H1 (cell line): Measurements from ENCODE around the gene CREB3L4. TPM values are rescaled to one million over a fixed set of nuclear protein-coding genes. Genes with fewer than 3 reads are reported as not detected.
A peak's percentile ranks its signal among the peaks of the same experiment; 100 is the strongest.

Source experiments
- BACH1 ChIP-seq: IDR thresholded peaks from 2 replicates; pipeline ENCODE4 v1.6.1; 2012; ENCODE audit warnings: low read length, improper control_type of control experiment
- CEBPB ChIP-seq: IDR thresholded peaks from 2 replicates; pipeline ENCODE4 v1.6.1; 2012; ENCODE audit warnings: low read depth, low read length
- CHD1 ChIP-seq: IDR thresholded peaks from 2 replicates; pipeline ENCODE4 v1.6.1; 2012; ENCODE audit warnings: low read depth, low read length, improper control_type of control experiment
- CREB1 ChIP-seq: IDR thresholded peaks from 2 replicates; pipeline ENCODE4 v1.6.1; 2012; ENCODE audit warnings: inconsistent platforms
- HDAC2 ChIP-seq, 2 experiments: fragments of 300-600 bp in 1 of 2; sonication (generic) in 1 of 2; IDR thresholded peaks; 2 replicates each; pipeline ENCODE4 v1.6.1; 2011 to 2012; ENCODE audit warnings: low read depth in 2 of 2, low read length in 2 of 2, mild to moderate bottlenecking in 2 of 2, moderate library complexity in 2 of 2, borderline replicate concordance in 1 of 2, inconsistent platforms in 1 of 2
- JUN ChIP-seq: IDR thresholded peaks from 2 replicates; pipeline ENCODE4 v1.6.1; 2011; ENCODE audit warnings: low read depth, mild to moderate bottlenecking, improper control_type of control experiment, low read length
- KDM1A ChIP-seq: fragments of 200-600, 300-600 bp; sonication (generic); IDR thresholded peaks from 2 replicates; pipeline ENCODE4 v1.7.1; 2016; ENCODE audit warnings: mild to moderate bottlenecking, low read length, borderline replicate concordance
- NANOG ChIP-seq: IDR thresholded peaks from 2 replicates; pipeline ENCODE4 v1.6.1; 2011; ENCODE audit warnings: low read length, low read depth, mild to moderate bottlenecking, inconsistent platforms; ENCODE audit not compliant: insufficient read depth, poor library complexity, severe bottlenecking
- PHF8 ChIP-seq: fragments of 200-600 bp; sonication (generic); conservative IDR thresholded peaks from 2 replicates; pipeline ENCODE4 v1.7.1; 2012; ENCODE audit warnings: low read depth, mild to moderate bottlenecking, inconsistent platforms, low read length, moderate library complexity
- POLR2A ChIP-seq, 2 experiments: IDR thresholded peaks; 1 replicate in 1 of 2; 2 replicates in 1 of 2; pipeline ENCODE4 v1.6.1; 2011; ENCODE audit warnings: low read depth in 2 of 2, low read length in 2 of 2, mild to moderate bottlenecking in 2 of 2; ENCODE audit errors: control extremely low read depth in 1 of 2
- RAD21 ChIP-seq, 2 experiments: IDR thresholded peaks in 1 of 2; conservative IDR thresholded peaks in 1 of 2; 2 replicates each; pipeline ENCODE4 v1.6.1; 2011; ENCODE audit warnings: low read depth in 2 of 2, low read length in 2 of 2, improper control_type of control experiment in 1 of 2, inconsistent platforms in 1 of 2, mild to moderate bottlenecking in 1 of 2, moderate library complexity in 1 of 2
- SIN3A ChIP-seq, 2 experiments: IDR thresholded peaks in 1 of 2; conservative IDR thresholded peaks in 1 of 2; 2 replicates each; pipeline ENCODE4 v1.6.1; 2011 to 2012; ENCODE audit warnings: low read length in 2 of 2, improper control_type of control experiment in 1 of 2, low read depth in 1 of 2, mild to moderate bottlenecking in 1 of 2
- SUZ12 ChIP-seq: fragments of 200-600 bp; sonication (generic); IDR thresholded peaks from 2 replicates; pipeline ENCODE4 v1.6.1; 2012; ENCODE audit warnings: mild to moderate bottlenecking, inconsistent platforms, low read length, moderate library complexity, mixed read lengths
- TAF1 ChIP-seq: IDR thresholded peaks from 2 replicates; pipeline ENCODE4 v1.6.1; 2011; ENCODE audit warnings: mild to moderate bottlenecking, low read depth, low read length
- TCF12 ChIP-seq: IDR thresholded peaks from 2 replicates; pipeline ENCODE4 v1.6.1; 2011; ENCODE audit warnings: low read depth, mild to moderate bottlenecking, low read length
- TEAD4 ChIP-seq: IDR thresholded peaks from 2 replicates; pipeline ENCODE4 v1.6.1; 2012; ENCODE audit warnings: low read depth, low read length, inconsistent platforms, mixed read lengths
- polyA plus RNA-seq, 7 experiments: library from polyadenylated mRNA; depleted of rRNA in 3 of 7; stranded (reverse) in 5 of 7; unstranded in 2 of 7; fragments of >200 nt in 5 of 7; fragments of 200-250 nt in 2 of 7; gene quantifications; 1 replicate in 5 of 7; 2 replicates in 1 of 7; 4 replicates in 1 of 7; pipeline versions ENCODE4 v1.2.1 to v1.2.3, GENCODE V29; 2011 to 2013; ENCODE audit warnings: missing spikeins in 2 of 7, mixed read lengths in 2 of 7
- total RNA-seq: library from RNA; stranded (reverse); fragmentation: NEBNext Ultra II Directional; extraction: Animal tissue kit (Norgen Biotek cat#: 25700); gene quantifications from 2 replicates; pipeline ENCODE4 v1.2.1, GENCODE V29; 2021

The CREB3L4 gene
- total and polyA plus RNA-seq, 2 of the 8 experiments (the other 6 are each of a cell fraction or from before 2014, with no cell fraction given): 34.4 to 54.0 TPM

GRCh38 chr1:153990468-153991150, 22.9 kb downstream of the CREB3L4 start, which contains the start of gene RPS27 (continued):
- TF ChIP-seq CHD1: peak; percentile 85
- TF ChIP-seq HDAC2 (IDR thresholded peaks at IDR 0.05; ENCODE audit: borderline replicate concordance in 1 of 2, low read depth in 2 of 2, low read length in 2 of 2): peak in 1 of 2 experiments; percentile 65; a peak in 1 of 4 replicates
- TF ChIP-seq KDM1A: no peak
- no peak for TF ChIP-seq SUZ12
- no peak for TF ChIP-seq NANOG
- peak; percentile 99 for TF ChIP-seq PHF8
- TF ChIP-seq RAD21 (IDR thresholded peaks at IDR 0.05 in 1 of 2, conservative IDR thresholded peaks at IDR 0.05 in 1 of 2; ENCODE audit: low read depth in 2 of 2, low read length in 2 of 2): no peak
- TF ChIP-seq TAF1: peak; percentile 100
- peak; percentile 100 for TF ChIP-seq POLR2A (IDR thresholded peaks at IDR 0.05; ENCODE audit: control extremely low read depth in 1 of 2, low read depth in 2 of 2, low read length in 2 of 2)
- TF ChIP-seq CREB1: peak; percentile 94
- peak; percentile 79 to 92; a peak in 3 of 4 replicates for TF ChIP-seq SIN3A (conservative IDR thresholded peaks at IDR 0.05 in 1 of 2, IDR thresholded peaks at IDR 0.05 in 1 of 2; ENCODE audit: low read depth in 1 of 2, low read length in 2 of 2)
- no peak for TF ChIP-seq BACH1
- no peak for TF ChIP-seq JUN
- no peak for TF ChIP-seq TCF12
- 0 out of 2 replicates have a peak, but pooled peaks have one; percentile 12 for TF ChIP-seq TEAD4
- TF ChIP-seq CEBPB: peak; percentile 85
